GOT3 (cell line): ENCODE measurements around the gene TGDS.
"Not testable (repeated sequence)": the region's sequence is repeated elsewhere in the genome, so short reads cannot be mapped to it uniquely, and the experiment has no call there.

ENCODE experiments used
- DNase-seq: peaks from one replicate; lab custom pipeline; 2025; ENCODE audit warnings: mixed read lengths; lab: John Stamatoyannopoulos, UW

The TGDS gene

DNA sequence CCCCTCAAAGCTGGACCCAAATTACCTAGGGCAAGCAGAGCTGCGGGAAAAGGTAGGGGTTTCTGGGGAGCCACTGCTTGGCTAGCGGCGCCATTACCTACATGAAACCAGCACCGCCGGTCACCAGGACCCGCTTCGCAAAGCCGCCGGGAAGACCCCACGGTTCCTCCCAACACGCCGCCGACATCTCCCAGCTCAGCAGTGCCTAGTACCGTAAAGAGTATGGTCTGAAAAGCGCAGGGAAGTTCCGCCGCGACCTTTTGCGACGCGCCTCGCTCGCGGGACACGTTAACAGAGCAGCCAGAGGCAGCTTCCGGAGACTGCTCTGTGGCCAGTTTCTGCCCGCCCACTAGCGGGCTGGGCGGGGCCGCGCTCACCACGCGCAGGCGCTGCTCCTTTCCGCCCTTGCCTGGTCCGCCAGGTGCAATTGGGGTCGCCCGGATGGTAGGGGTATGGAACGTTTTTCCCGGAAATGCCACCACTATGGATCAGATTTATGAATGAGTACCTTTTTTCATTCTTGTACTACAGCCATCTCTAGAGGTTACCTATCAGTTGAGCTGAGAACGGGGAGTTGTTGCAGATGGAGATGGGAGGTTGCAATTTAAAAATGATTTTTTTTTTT is at the start of gene TGDS:
TSS of gene TGDS (minus strand) at position 203 of the 625 bp plus-strand sequence. CDS start at position 187, 16 bp downstream.
- DNase-seq: peak; percentile 71

DNA sequence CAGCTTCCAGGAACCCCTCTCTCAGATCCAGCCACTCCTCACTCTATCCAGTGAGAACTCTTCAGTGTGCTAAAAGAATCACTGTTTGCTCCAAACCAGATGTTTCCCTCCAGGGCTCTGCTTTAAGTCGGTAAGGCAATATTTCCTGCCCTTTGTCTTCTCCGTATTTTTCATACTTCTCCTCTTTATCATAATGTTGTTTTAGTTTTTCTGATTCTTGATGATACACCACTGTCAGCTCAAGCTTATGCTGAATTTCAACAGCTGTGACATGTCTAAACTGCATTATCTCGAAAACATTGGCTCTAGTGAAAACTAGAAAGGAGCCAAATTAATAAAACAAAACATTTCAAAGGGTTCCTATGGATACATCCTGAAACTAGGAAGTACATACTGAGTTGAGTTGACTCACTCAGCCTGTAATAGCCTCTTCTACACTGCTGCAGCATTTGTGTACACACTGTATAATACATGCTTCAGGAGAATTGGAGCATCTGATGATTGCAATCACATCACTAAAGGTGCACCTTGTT is 45.5 kb upstream of the TGDS start:
- no peak for DNase-seq

- DNase-seq: no peak
Measured at GRCh38 chr13:94640721-94641120, 44.8 kb upstream of the TGDS start.

- DNase-seq: not testable (repeated sequence)
Measured at GRCh38 chr13:94637677-94638076, 41.7 kb upstream of the TGDS start.

GRCh38 chr13:94636942-94637578 is 41.1 kb upstream of the TGDS start:
- DNase-seq: no peak

GRCh38 chr13:94636096-94636495 is 40.1 kb upstream of the TGDS start:
- DNase-seq: not testable (repeated sequence)

- no peak for DNase-seq
Measured at GRCh38 chr13:94632226-94632980, 36.5 kb upstream of the TGDS start.

DNA sequence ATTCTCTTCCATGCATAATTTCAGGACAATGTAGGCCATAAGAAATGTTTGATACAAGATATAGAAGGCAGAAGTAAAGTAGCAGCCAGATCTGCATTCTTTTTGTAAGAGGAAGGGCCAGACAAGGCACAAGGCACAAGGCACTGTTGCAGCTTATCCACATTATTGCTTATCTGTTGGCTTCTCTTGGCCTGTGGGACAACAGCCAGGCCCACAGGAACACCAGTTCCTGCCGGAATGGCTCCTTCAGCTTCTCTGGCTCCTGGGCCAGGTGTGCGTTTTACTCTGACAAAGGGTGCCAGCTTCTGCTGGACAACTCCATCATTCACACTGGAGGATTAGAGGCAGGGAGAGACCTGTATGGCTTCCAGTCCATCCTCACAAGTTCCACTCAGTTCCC is 34.9 kb upstream of the TGDS start:
- DNase-seq: no peak

- DNase-seq: no peak
Measured at GRCh38 chr13:94623316-94623715, 27.4 kb upstream of the TGDS start.

GRCh38 chr13:94622344-94622743 is 26.4 kb upstream of the TGDS start:
- DNase-seq: no peak

GRCh38 chr13:94620286-94620896 is 24.4 kb upstream of the TGDS start:
- DNase-seq: no peak

DNA sequence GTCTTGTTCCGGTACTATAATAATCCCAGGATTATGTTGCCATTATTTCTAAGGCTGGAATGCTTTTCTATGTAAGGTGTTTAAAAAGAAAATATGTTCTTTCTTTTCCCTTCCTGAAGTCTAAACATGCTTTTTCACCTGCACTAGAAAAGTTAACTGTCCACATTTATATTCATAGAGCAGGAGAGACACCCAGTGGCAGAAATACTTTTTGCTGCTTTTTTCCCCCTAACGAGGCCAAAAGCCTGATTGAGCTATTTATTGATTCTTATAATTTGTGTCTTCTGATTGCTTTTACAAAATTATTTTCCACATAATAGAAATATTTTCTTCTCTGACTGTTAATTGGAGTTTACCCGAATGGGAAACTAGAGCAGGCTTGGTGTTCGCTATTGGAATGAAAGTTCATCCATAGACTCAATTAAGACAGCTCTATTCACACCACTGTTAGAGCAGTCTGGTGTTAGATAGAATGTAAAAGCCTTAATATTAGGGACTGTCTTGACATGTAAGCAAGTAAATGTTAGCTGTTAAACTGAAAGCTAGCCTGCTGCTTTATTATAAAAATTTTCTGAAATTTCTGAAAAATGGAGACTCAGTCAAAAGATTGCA is 21.5 kb upstream of the TGDS start:
- DNase-seq: no peak

- DNase-seq: no peak
Measured at GRCh38 chr13:94613051-94613450, 17.1 kb upstream of the TGDS start.

DNA sequence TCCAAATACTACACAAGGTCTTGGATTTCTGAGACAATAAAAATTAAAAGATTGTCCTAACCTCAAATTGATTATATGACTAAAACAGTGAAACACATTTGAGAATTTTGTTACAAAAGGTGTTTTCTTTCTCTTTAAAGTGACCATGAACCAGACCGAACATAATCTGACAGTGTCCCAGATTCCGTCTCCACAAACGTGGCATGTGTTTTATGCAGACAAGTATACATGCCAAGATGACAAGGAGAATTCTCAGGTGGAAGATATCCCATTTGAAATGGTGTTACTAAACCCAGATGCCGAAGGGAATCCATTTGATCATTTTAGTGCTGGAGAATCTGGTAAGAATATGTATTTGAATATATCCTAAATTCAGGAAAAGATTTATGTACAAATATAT is 16.1 kb upstream of the TGDS start:
- DNase-seq: no peak

DNA sequence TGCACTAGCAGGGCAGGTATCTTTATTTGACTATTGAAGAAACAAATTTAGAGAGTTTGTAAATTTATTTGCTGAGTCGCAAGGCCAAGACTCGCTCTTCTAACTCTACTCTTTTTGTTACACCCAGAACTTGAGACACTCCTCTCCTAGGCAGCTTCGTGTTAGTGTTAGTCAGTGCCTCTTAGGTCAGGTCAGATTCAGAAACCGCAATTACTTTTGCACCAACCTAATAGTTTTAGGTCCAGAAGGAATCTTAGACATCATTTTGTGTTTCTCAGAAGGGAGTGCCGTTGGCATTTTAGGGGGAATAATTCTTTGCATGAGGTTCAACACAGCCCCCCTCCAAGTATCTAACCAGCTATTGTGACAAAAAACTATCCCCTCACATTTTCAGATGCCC is 14.5 kb upstream of the TGDS start:
- DNase-seq: no peak

DNA sequence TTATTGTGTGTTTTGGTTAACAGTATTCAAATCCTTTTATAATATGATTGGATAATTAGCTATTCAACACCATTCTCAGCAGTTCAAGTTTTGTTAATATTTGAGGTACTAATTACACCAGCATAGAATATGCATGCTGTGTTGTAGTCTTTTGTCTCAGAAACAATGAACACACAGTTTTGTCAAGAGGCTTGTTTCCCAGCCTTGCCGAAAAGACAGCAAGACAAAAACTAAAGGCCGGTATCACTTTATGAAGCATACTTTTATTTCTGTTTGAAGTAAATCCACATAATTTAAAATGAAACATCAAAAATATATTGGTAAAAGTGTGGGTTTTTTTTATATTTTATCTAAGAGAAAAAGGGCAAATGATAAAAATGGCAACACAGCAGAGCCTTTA is 13.2 kb upstream of the TGDS start:
- DNase-seq: no peak

- no peak for DNase-seq
Measured at GRCh38 chr13:94608586-94608985, 12.6 kb upstream of the TGDS start.

GRCh38 chr13:94607939-94608338 is 12.0 kb upstream of the TGDS start:
- no peak for DNase-seq

GRCh38 chr13:94607056-94607455 is 11.1 kb upstream of the TGDS start:
- no peak for DNase-seq

GRCh38 chr13:94602467-94602866 is 6.5 kb upstream of the TGDS start:
- no peak for DNase-seq

DNA sequence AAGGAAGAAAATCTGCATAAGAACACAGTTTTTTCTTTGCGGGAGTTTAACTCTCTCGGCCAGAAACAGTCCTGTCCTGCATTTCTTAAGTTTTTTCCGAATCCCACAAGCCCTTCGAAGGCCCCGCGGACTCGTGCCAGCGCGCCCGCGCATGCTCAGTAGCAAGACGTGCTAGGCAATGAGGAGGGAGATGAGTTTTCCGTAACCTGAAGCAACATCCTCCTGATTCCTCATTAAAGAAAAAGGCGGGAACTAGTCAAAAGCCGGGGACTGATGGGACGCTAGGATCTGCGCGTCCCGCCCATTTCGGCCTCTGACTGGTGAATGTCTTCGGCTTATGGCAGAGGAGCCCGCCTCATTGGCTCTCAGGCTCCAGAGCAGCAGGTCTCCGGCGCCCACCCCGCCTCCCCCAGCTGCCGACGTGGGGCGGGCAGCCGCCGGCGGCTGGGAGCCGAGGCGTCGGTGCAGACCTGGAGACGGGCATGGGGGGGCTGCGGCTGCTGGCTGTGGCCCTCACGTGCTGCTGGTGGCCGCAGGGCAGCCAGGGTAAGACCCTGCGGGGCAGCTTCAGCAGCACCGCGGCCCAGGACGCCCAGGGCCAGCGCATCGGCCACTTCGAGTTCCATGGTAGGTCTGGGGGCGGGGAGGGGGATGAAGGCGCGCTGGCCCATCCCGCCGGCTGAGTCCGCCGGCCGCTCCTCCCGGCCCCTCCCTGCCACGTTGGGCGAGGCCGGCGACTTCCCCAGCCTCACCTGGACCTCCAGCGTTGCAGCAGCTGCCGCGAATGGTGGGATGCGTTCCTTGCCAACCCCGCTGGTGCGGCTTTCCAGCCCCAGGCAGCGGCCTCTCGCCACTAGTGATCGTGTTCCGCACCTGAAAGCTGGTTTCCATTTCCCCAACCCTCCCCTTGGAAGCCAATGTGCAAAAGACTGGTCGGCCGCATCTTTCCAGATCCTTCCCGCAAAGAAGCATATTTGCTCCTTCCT is 5.8 kb upstream of the TGDS start, which contains the start of gene GPR180:
TSS of gene GPR180 (plus strand) at position 412 of the 986 bp plus-strand sequence. CDS start at position 483, 71 bp downstream.
- DNase-seq: peak; percentile 81
